Cardiac fibroblast (primary cell): ENCODE measurements around the gene FSHR.

Experiments
- DNase-seq, 2 donors: peaks; one replicate each; pipeline versions ENCODE4 v3.0.0 to v3.0.0-alpha.2; 2010; ENCODE audit warnings: low read depth in 2 of 2
- H3K4me3 ChIP-seq, 2 donors: replicated peaks in 1 of 2; 1 replicate in 1 of 2; 2 replicates in 1 of 2; pipeline ENCODE4 v1.5.1; 2011; ENCODE audit warnings: low read depth in 2 of 2, low read length in 2 of 2, mild to moderate bottlenecking in 2 of 2, moderate library complexity in 1 of 2
- TF ChIP-seq, protein P1 (sequence below): IDR thresholded peaks from one replicate; pipeline ENCODE4 v1.5.1; 2011; ENCODE audit warnings: low read depth, mild to moderate bottlenecking, low read length, inconsistent platforms

The FSHR gene

DNA sequence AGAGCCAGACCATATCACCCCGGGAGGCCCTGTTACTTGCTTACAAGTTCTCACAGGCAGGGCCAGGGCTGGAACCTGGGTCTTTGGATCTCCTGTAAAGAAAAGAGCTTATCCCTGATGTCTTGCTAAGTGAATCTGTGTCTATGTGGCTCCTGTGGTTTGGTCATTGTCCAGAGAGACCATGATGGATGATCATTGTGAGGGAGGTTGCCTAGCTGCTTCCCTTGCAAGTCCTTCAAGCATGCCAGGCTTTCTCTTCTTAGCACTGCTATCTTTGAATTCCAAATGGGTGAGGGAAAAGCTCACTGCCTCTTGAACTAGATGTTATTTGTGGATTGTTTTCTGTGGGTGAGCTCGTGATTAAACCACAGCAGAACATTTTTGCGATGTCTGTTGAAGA is 151.6 kb downstream of the FSHR start:
- no peak overlapping the region for H3K4me3 ChIP-seq
- TF ChIP-seq, protein P1, sequence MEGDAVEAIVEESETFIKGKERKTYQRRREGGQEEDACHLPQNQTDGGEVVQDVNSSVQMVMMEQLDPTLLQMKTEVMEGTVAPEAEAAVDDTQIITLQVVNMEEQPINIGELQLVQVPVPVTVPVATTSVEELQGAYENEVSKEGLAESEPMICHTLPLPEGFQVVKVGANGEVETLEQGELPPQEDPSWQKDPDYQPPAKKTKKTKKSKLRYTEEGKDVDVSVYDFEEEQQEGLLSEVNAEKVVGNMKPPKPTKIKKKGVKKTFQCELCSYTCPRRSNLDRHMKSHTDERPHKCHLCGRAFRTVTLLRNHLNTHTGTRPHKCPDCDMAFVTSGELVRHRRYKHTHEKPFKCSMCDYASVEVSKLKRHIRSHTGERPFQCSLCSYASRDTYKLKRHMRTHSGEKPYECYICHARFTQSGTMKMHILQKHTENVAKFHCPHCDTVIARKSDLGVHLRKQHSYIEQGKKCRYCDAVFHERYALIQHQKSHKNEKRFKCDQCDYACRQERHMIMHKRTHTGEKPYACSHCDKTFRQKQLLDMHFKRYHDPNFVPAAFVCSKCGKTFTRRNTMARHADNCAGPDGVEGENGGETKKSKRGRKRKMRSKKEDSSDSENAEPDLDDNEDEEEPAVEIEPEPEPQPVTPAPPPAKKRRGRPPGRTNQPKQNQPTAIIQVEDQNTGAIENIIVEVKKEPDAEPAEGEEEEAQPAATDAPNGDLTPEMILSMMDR: no peak
- DNase-seq: peak in 1 of 2 donors; percentile 8

DNA sequence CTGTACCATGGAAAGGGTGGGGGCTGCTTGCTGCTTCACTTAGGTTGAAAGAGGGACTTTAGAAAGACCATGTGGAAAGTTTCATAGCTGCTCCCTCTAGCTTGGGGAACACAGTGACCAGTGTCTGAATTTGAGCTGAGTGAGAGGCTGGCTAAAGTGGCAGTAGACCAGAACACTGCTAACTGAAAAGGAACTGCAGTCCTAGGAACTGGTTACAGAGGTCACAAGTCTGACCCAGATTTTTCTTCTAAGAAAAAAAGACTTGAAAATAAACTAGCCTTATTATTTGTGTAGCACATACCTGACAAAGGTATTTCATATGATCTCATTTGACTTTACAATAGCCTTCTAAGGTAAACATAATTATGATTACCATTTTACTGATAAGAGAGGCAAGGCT is 153.6 kb downstream of the FSHR start:
- H3K4me3 ChIP-seq: no peak overlapping the region
- TF ChIP-seq, protein P1: no peak
- no peak for DNase-seq

DNA sequence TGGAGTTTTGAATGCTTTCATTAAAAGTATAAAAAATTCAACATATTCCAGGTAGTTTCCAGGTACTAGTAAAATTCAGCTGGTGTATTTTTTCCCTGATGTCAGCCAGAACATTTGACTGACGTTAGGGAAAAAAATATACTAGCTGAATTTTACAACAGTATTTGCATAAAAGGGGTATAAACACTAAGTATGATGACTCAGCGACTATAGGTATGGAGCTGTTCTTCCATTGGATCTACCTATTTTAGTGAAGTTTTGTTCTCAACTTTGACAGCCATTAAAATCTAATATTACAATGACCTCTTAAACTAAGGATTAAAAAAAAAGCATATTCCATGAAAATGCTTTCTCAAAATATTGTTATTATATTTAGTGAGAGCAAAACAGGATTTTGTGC is 155.9 kb downstream of the FSHR start:
- H3K4me3 ChIP-seq: no peak overlapping the region
- no peak for DNase-seq
- TF ChIP-seq, protein P1: no peak

DNA sequence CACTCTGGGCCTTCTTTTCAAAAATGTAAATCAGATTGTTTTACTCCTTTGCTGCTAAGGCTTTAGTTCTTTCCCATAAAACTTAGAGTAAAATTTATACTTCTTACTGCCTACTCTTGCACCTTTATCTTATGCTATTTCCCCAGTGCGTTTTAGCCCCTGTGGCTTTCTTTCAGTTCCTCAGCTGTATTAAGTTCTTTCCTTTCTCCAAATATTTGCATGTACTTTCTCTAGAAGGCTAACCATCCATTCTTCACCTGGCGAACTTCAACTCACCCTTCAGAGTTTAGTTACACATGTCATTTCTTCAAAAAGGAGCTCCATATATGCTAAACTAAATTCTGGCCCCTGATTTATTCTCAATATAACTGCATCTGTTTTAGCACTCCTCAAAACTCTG is 160.7 kb downstream of the FSHR start:
- no peak overlapping the region for H3K4me3 ChIP-seq
- no peak for DNase-seq
- TF ChIP-seq, protein P1: no peak

DNA sequence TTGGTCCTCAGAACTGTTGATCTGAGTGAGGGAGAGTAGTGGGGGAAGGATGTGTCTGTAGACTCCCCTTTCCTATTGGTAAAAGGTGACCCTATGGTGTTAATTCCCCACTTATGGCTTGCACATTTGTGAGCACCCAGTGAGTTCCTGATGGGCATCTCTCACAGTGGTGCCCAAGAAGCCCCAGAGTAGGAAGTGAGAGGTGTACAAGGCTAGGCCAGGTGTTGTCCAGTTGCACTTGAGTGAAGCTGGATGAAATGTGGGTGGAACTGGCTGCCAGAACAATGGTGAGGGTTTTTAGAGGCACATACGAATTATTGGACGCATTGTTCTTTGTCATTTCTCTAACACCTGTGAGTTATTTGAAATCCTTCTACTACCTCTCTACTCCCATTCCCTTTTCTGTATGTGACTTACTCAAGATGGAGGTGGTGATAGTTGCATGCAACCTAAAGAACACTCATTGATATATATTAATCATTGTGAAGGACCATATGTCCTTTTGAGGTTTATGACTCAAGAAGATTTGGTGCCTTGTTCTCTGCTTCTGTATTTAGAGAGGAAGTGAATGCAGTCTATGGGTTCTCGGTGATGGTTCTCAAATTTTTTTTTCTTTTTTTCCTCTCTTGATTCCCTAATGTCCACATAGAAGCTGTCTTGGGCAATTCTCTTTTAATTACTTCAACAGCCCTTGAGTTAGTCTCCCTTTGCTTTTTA is 162.7 kb downstream of the FSHR start:
- TF ChIP-seq, protein P1: no peak
- no peak overlapping the region for H3K4me3 ChIP-seq
- no peak for DNase-seq

DNA sequence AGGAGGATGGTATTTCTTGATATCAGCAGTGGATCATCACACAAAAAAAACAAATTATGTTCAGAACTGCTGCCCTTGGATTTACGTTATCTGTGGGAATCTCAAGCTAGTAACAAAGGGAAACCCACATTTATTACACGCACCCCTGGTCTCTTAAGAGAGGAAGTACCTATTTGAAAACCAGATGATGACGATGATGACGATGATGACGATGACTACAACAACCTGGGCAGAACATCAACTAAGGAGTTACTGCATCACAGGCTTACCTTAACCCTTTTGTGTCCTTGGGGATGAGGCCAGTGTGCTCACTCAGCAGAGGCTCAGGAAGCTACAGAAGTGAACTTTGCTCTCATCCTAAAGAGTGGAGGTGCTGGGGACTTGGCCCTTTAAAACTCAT is 169.4 kb downstream of the FSHR start:
- no peak overlapping the region for H3K4me3 ChIP-seq
- TF ChIP-seq, protein P1: no peak
- DNase-seq: no peak

DNA sequence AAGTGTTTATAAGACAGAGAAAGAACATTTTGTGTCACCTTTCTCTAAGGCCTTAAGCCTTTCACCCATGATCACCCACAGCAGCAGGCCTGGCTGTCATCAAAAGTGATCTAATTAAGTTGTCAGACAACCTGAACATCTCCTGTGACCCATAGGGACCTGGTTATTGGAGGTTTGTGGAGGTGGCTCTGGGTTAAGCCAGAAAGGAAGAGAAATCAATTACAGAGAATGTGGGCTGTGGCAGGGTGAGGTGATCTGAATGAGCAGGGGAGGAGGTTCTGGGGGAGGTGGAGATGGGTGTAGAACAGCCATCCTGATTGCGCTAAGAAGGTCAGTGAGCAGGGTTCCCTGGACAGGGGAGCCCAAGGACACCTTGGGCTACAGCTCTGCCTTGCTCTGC is 170.8 kb downstream of the FSHR start:
- DNase-seq: no peak
- TF ChIP-seq, protein P1: no peak
- H3K4me3 ChIP-seq: no peak overlapping the region
